Activated gamma-delta T cell treated with anti-CD3 and anti-CD28 coated beads, Interleukin-2, amount 50 U/mL, for 16 hours (primary cell): Measurements from ENCODE around the gene PPP5C.
"Not testable (repeated sequence)": the region's sequence is repeated elsewhere in the genome, so short reads cannot be mapped to it uniquely, and the experiment has no call there.

ENCODE experiments used
- DNase-seq: peaks from one replicate; pipeline ENCODE4 v3.0.0-alpha.2; 2020; ENCODE audit warnings: low read depth

The PPP5C gene

DNA sequence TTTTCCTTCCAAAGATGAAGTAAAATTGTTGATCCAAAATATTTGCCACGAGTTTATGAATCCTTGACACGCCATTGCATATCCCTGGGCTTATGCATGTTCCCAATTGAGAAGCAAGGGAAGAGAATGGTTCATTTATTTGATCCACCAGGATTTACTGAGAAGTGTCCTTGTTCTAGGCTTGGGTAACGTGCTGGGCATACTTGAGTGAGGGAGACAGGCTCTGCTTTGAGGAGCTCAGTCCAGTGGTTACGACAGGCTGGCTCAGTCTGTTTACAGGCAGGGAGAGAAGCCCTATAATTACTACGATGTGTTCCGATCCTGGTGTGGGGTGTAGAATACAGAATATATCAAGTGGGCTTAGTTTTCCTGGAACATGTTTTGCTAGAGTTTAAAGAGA is 88.1 kb downstream of the PPP5C start:
- DNase-seq: no peak

DNA sequence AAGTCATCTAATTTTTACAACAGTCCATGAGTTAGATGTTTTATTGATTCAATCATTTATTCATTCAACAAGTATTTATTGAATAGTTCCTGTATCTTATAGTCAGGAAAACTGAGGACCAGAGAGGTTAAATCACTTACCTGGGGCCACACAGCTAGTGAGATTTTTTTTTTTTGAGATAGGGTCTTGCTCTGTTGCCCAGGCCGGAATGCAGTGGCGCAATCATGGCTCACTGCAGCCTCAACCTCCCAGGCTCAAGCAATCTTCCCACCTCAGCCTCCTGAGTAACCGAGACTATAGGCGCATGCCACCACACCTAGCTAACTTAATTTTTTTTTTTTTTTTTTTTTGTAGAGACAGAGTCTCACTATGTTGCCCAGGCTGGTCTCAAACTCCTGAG is 88.8 kb downstream of the PPP5C start:
- DNase-seq: not testable (repeated sequence)
